NCI-H2227 treated with DMSO at 0.1 percent for 48 hours (cell line): ENCODE results near the gene KCND3.
A peak's percentile ranks its signal among the peaks of the same experiment; 100 is the strongest.

Source experiments
- DNase-seq: peaks from one replicate; lab custom pipeline; 2025; lab: John Stamatoyannopoulos, UW

KCND3 gene

DNA sequence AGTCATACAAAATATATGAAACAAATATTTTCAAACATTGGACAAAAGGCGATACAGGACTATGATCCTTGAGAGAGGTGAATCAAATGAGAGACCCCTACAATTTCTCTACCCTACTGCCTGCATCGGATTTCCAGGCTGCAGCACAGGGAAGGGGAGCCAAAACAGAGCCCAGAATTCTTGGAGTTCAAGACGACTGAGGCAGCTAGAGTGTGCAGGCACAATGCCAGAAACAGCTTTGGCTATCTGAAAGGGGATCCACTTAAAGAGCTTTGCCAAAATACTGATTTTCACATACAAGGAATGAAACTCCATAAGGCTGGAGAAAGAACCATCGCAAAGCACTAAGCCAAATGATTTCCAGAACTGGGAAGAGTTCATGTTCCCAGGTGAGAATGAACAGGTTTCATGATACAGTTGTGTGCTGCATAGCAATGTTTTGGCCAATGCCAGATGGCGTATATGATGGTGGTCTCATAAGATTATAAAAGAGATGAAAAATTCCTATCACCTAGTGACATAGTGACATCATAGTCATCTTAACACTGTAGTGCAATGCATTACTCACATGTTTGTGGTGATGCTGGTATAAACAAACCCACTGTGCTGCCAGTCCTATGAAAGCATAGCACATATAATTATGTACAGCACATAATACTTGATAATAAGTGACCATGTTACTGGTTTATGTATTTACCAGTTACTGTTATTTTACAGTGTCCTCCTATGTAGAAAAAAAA lies 77.5 kb downstream of the KCND3 start:
- DNase-seq, result no peak

DNA sequence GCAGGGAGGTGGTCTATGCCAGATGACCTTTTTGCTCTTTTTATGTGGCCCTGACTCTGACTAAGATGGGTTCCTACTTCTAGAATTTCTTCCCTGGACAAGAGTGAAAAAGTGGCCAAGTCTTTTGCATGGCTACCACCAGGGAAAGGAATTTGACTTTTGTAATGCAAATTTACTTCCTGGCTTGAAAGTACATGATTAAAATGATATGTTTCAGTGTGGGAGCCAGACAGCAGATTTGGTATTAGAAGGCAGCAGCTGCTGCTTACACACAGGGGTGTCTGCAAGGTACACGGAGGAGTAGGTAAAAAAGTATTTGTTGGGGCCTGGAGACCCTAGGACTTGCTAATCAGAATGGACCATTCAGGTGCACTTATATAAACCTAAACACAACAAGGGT lies 78.4 kb downstream of the KCND3 start:
- DNase-seq, result no peak

DNA sequence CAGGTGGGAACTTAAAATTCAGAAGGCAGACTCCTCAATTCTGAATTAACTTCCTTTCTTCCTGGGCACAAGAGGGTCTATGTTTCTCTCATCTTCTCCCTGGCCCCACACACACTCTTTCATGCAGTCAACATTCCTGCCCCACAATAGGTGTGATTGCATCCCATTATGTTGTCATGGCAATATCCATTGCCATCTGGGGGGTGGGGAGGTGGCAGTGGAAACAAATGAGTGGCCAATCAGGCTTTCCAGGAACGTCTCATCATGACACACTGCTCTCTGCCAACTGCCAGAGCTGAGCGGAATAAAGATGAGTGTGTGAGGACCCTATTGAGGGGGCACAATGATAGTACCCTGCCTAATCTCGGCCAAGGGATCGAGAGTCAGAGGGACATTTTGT lies 80.4 kb downstream of the KCND3 start:
- no peak for DNase-seq

DNA sequence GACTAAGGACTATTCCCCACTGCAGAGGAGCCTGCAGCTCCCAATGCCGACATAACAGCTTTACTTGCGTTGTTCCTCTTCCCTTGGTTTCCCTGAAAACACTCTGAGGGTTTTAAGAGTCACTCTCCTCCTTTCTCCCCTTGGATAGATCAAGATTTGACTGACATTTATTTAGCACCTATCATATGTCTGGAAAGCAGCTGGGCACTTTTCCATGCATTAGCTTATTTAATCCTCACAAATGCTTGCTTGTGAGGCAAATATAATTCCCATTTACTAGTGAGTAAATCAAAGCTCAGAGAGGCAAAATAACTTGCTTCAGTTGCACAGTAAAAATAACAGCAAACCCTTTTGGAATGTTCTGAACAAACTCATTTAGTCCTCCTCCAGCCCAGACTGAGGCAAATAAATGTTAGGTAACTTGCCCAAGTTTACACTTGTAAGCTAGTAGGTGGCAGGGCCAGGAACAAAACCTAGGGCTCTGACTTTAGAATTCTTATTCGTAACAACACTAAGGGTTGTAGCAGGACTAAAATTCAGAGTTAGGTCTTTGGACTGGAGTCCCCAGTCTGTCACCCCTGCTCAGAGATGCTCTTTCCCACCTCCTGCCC lies 81.4 kb downstream of the KCND3 start:
- no peak for DNase-seq

DNA sequence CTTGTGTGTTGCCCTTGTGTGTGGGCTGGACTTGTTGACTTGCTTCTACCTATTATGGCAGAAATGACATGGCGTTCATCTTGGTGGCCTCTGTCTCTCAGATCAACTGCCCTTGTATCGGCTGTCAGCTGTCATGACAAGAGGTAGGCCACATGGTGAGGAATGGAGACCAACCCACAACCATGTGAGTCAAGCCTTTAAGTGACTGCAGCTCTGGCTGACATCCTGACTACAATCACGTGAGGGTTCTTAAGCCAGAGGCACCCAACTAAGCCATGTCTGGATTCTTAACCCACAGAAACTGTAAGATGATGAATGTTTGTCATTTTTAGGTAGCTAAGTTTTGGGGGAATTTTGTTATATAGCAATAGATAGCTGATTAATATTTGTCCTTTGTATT lies 82.1 kb downstream of the KCND3 start:
- no peak for DNase-seq

DNA sequence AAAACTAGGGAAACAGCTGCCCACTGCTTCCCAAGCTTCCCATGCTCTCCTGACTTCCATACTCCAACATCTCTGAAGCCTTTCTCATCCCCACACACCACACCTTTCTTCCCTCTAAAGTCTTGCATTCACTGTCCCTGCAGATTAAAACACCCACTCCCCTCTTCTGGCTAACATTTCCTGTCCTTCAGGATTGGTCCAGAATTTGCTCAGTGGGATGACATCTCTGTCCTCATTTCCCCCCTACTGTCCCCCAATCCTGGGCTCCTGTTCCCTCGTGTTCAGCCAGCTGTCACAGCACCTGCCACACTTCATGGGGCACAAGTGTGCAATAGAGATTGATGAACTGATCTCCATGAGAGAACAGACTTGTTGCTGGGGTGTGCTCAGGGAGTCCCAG lies 82.7 kb downstream of the KCND3 start:
- DNase-seq, result no peak

DNA sequence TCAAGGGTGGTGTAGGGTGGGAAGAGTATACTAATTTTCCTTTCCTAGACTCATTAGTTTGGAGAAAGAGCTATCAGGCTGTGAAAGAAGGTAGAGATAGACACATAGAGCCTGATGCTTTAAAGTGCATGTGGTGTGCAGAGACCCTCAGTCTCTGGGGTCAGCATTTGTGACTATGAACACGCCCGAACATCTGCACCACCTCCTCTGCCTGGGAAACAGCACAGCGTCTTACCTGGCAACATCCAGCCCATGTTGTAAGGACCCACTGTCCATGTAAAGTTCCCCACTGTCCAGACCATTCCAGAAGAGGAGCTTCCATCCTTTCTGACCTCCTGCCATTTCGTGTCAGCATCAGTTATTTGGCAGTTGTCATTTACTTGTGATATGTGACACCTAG lies 83.4 kb downstream of the KCND3 start:
- DNase-seq, result no peak

DNA sequence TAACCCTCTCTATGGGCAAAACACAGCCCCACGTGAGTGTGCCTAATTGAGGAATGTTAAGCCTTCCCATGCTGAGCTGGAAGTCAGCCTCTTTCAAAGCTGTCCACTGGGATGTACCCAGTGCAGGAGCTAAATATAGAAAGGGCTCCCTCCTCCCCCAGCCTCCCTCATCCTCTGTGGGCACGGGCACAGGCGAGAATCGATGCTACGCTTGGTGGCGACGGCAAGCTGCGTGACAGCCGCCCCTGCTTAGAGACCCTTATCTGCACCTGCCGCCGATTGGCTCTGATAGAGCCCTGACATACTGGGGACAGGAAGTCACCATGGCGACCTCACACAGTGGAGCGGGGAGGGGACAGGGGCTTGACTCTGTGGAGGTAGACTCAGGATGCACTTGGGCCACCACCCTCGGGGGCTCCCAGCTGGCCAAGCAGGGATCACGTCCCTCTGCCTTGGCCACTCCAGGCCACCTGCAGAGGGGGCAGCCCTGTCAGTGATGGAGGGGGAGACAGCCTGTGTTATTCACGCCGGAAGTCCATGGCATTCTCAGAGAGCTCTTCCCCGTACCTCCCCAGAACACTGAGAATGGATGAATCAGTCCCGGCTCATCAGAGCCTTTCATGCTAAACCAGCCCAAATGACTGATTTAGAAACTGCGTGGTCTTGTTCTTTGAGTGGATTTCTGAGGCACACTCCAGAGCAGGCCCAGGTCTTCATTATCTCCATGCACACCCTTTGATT lies 84.8 kb downstream of the KCND3 start:
- peak; percentile 34 for DNase-seq

DNA sequence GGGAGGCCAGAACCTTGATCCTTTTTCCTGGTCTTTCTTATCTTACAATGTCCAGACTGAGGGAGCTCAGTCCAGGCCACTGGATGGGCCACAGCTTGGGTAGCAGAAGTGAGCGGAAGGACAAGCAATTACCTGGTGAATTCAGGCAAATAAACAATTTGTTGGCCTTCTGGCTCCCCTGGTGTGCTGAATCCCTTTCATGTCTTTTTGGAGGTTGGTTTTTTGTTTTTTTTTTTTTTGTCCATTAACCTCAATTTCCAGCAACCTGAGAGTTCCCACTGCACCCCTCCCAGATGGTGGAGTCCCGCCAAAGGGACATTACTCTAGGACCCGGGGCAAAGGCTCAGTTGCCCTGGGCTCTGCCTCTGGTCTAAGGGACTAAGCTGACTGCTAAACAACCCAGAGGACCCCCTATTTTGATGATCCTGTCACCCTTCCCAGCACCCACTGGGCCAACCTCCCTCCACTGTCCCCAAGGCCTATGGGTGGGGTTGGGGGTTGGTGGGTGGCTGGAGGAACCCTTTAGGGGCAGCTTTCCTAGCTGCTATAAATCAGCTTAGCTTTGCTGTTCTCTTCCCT lies 85.5 kb downstream of the KCND3 start:
- DNase-seq, result no peak

DNA sequence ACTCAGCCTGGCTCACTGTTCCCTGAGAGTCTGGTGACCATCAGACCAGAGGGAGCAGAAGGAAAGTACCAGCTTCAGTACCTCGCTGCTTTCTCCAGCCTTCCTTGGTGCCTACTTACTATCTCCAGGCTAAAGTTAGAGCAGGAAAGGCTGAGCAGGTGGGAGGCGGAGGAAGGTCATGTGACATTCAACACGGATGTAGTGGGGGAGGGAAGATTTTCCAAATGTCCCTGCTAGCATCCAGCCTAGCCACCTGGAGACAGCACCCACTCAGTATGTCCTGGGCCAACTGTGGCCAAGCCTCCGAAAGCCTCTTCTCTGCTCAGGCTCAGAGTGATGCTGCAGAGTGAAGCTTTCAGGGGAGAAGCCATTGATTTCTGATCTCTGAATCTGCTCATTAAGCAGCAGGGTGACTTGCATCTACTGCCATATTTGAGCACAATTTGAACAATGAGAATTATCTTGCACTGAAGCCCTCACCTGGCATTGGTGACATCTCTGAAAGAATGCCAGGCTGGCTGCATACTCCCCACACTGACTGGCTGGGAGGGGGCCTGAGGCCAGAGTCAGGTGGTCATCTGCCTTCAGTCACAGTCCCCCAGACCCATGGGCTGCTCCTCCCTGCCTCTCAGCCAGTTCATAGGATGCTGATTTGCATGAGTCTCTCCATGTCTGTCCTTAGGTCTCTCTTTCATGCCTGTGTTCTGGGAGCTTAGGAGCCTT lies 86.2 kb downstream of the KCND3 start:
- DNase-seq, result no peak

DNA sequence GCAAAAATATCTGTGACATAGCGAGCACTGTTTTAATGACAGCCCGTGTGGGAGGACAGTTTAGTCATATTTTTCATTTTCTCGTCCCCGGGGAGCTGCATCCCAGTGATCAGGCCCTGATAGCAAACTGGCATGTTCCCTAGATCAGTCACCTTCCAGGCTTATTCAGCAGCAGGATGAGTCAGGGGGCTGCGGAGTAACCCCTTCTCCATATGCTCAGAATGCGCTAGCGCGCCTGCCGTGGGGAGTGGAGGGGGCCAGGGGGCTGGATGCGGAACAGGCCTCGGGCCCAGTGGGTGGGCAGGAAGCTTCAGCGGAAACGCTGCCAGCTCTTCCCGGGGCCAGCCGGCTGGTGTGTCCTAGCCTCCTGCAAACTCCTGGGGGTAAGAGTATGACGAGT lies 94.0 kb downstream of the KCND3 start:
- no peak for DNase-seq

DNA sequence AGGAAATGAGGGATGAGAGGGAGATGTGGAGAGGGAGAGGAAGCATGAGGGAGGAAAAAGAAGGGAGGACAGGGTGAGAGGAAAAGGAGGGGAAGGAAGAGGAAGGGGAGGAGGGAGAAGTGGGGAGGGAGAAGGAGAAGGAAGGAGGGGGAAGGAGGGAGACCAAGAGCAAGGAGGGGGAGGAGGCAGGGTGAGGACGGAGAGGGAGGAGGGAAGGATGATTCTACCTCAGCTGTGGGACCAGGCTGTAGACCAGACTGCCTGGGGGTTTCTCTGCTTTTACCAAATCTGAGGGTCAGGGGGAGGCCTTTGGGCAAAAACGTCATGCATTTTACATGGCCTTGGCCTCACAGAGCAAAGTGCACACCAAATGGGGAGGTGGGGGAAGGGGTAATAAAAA lies 94.5 kb downstream of the KCND3 start:
- no peak for DNase-seq

DNA sequence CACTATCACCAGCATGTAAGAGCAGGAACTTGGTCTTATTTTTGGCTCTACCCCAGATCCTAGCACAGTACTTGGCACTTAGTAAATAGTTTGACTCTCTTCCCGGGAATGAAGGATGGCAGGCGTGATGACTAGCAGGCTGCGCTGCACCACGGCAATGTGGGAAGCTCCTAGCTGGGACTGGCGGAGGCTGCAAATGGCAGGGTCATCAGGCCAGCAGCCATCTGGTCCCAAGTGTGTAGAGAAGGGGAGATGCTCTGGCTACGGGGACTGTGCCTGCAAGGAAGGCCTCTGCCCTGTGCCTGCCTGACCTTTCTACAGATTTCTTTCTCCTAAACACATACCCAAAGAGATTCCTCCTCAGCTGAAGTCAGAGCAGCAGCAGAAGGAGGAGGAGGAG lies 95.0 kb downstream of the KCND3 start:
- DNase-seq, result no peak

DNA sequence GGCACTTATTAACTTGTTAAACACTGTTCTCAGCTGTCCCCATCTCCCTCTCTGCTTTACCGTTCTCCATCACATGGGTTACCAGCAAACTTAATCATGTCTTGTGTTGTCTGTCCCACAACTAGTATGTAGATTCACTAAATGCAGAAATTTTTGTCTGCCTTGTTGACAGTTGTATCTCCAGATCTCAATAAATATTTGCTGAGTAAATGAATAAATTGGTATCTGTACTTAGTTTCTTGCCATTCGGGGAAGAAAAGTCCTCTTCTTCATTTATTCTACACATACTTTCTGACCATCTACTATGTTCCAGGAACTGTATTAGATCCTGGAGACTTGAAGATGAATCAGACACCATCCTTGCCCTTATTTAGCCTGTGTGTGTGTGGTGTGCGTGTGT lies 97.9 kb downstream of the KCND3 start:
- no peak for DNase-seq

DNA sequence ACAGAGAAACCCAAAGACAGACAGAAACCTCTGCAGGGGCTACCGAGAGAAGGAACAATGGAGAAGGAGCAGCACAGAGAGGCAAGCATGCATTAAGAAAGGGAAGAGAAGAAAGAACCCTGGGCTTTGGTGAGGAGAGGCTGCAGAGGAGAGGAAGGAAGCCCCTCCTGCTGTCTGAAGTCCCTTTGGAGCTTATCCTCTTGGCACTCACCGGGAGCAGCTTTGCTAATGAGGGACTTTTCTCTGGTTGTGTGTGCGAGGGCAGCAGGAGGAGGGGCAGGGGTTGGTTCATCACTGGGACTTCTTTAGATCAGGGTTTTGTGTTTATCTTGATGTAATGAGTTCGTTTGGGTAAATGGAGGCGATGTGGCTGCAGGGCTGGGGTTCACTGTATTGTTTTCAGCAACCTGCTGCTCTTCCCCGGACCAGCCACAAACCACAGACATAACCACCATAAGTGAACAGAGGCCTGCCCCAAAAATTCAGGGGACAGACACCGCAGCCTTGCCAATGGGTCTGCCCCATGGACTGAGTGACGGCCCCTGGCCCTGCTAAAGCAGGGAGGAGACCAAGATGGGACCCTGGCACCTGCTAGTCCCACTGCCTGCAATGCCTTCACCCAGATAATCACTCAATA lies 100.6 kb downstream of the KCND3 start:
- DNase-seq, result no peak

DNA sequence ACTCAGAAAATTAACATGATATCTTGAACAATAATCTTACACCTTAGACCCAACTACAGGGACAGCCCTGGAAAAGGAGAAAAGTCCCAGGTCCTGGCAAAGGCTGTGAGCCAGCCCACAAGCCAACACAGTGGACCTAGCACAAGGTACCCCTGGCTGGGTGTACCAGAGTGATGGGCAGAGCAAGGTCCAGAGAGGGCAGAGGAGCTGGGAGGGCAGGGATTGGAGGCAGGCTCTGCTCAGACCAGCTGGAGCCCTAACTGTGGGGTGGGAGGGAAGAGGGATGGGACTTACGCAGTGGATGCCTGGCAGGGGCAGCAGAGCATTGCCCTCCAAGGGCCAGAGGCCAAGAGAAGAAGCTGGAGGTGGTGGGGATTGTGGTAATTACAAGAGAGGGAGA lies 101.6 kb downstream of the KCND3 start:
- DNase-seq, result no peak

DNA sequence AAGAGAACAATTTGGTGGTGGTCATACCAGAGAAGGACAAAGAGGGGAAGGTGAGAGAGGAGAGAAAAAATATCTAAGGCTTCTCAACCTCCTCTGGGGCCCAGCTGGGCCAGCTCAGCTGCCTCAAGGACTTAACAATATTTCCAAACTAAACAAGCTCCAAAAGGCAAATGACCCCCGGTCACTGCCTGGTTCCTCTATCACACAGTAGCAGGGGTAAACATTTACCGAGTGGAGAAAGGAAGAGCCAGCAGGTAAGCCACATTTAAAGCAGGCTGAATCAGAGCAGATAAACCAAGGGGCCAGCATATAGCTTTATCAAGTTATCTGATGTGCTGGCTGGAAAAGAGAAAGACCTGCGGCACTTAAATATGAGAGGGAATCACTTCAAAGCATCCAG lies 102.1 kb downstream of the KCND3 start:
- no peak for DNase-seq

DNA sequence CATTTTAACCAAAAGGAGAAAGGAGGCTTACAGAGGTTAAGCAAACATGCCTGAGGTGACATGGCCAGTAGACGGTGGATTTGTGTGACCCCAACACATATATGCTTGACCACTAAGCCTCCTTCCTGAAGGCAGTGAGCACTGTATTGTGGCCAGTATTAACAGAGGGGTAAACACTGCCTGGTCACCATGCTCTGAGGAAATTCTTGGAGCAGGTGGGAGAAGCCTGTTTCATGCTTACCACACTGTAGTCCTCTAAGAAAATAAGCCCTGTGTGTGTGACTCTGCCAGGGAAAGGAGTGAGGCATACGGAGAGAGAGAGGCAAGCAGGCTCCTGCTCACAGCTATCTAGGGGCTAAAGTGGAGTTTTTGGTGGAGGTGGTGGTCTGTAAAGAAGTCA lies 102.7 kb downstream of the KCND3 start:
- no peak for DNase-seq

DNA sequence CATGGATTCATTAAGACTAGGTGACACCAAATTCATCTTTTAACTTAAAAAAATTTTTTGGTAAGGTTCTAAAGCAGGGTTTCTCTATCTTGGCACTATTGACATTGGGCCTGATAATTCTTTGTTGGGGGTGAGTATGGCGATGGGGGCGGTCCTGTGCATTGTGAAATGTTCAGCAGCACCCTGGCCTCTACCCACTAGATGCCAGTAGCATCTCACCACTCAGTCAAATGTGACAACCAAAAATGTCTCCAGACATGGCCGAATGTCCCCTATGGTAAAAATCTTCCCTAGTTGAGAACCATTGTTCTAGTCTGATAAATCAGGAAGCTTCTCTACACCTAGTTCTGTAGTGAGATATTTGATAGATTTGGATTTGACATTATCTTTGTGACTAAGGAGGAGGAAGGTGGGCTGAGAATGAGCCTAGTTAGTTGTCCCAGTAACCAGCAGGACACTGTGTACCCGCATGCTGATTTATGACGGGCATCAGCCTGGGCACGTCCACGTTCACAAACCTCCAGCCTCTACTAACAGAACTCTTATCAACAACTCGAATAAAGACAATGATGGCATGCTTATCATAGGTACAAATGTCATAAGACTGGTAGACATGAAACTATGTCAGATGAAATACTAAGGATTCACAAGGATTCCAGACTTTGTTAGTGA lies 104.6 kb downstream of the KCND3 start:
- DNase-seq, result no peak

DNA sequence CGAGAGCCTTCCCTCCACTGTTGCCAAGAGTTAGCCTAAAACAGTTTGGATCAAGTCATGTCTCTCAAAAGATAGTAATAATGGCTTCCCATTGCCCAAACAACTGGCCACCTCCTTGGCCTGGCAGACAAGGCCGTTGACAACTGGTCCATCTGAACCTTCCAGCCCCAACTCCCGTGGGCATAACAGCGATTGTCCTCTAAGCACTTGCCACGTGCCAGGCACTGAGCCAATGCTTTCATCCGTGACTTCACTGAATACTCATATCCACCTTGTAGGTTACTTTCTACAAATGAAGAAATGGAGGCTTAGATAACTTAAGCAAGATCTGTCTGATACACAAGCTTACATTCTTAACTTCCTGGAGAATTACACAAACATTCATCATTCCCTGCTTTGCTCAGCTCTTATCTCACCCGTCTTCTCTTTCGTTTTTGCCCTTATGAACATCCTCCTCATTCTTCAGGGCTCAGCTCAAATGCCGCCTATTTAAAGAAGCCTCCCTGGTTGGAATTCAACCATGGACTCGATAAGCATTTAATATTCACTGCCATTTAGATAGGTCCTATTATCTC lies 106.4 kb downstream of the KCND3 start:
- no peak for DNase-seq

DNA sequence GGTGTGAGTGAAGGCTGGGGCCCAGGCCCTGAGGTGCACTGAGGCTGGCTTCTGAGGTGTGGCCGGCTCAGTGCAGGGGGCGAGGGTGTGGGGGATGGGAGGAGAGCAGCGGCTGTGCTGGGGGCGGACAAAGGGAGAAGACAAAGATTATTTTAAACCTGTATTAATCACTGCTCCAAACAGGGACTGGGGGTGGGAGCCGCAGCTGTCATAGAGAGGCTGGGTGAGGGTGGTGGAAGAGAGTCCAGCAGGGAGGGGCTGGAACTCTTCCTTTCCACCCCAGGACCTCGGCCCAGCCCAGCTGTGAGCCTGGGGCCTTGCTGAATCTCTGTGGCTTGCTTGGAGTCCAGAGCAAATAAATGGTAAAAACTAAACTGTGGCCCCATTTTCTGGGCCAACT lies 106.9 kb downstream of the KCND3 start:
- DNase-seq, result no peak
